GM23338 (cell line): Measurements from ENCODE around the gene HUS1. TPM values are rescaled to one million over a fixed set of nuclear protein-coding genes. Genes with fewer than 3 reads are reported as not detected.

ENCODE experiments used
- ATAC-seq: fragments of 200-7000 bp; cut with Tn5 transposase; 3 replicates; pipeline ENCODE4 v1.9.1; 2020
- DNase-seq: peaks from one replicate; pipeline ENCODE4 v3.0.0-alpha.2; 2015; ENCODE audit warnings: low spot score
- H2AFZ ChIP-seq: fragments of 200-600 bp; sonication (generic); 2 replicates; pipeline ENCODE4 v1.8.0; 2016; ENCODE audit warnings: antibody characterized with exemption, mild to moderate bottlenecking, moderate library complexity
- H3F3A ChIP-seq: fragments of 200-600 bp; sonication (generic); replicated peaks from 2 replicates; pipeline ENCODE4 v1.8.0; 2017; ENCODE audit warnings: antibody characterized with exemption, mixed run types, low read depth
- H3K27ac ChIP-seq: fragments of 200-600 bp; sonication (generic); 2 replicates; pipeline ENCODE4 v1.6.1; 2016; ENCODE audit warnings: low read depth
- H3K27me3 ChIP-seq: fragments of 200-600 bp; sonication (generic); 2 replicates; pipeline ENCODE4 v1.8.0; 2016; ENCODE audit warnings: mild to moderate bottlenecking, mixed run types, moderate library complexity; ENCODE audit not compliant: insufficient read depth
- H3K36me3 ChIP-seq: fragments of 200-600 bp; sonication (generic); 2 replicates; pipeline ENCODE4 v1.8.0; 2016; ENCODE audit warnings: mild to moderate bottlenecking; ENCODE audit not compliant: insufficient read depth
- H3K4me1 ChIP-seq: fragments of 200-600 bp; sonication (generic); 2 replicates; pipeline ENCODE4 v1.8.0; 2016; ENCODE audit warnings: mild to moderate bottlenecking, moderate library complexity; ENCODE audit not compliant: insufficient read depth
- H3K4me2 ChIP-seq: fragments of 200-600 bp; sonication (generic); 2 replicates; pipeline ENCODE4 v1.7.1; 2017; ENCODE audit warnings: mixed run types
- H3K4me3 ChIP-seq: fragments of 200-600 bp; sonication (generic); 2 replicates; pipeline ENCODE4 v1.6.1; 2016; ENCODE audit warnings: mixed run types
- H3K79me2 ChIP-seq: fragments of 200-600 bp; sonication (generic); replicated peaks from 2 replicates; pipeline ENCODE4 v1.8.0; 2017; ENCODE audit warnings: mild to moderate bottlenecking; ENCODE audit not compliant: insufficient read depth
- H3K9me2 ChIP-seq: fragments of 200-600 bp; sonication (generic); 2 replicates; pipeline ENCODE4 v1.8.0; 2017; ENCODE audit not compliant: insufficient read depth
- H4K20me1 ChIP-seq: fragments of 200-600 bp; sonication (generic); replicated peaks from 2 replicates; pipeline ENCODE4 v1.8.0; 2017; ENCODE audit warnings: mild to moderate bottlenecking; ENCODE audit not compliant: insufficient read depth
- H3K27ac Mint-ChIP-seq: 2 replicates; pipeline ENCODE4 v1.8.0; 2020; ENCODE audit warnings: inconsistent platforms, mild to moderate bottlenecking, moderate library complexity, mixed read lengths
- H3K27me3 Mint-ChIP-seq: 3 replicates; pipeline ENCODE4 v1.8.0; 2022; ENCODE audit warnings: low read depth, mild to moderate bottlenecking, moderate library complexity, mixed read lengths, inconsistent platforms; ENCODE audit not compliant: insufficient read depth, poor library complexity
- H3K36me3 Mint-ChIP-seq: 3 replicates; pipeline ENCODE4 v1.8.0; 2021; ENCODE audit warnings: low read depth, mild to moderate bottlenecking, inconsistent platforms, moderate library complexity, mixed read lengths
- H3K4me1 Mint-ChIP-seq: 3 replicates; pipeline ENCODE4 v1.8.0; 2020; ENCODE audit warnings: mild to moderate bottlenecking, inconsistent platforms, mixed read lengths
- H3K4me3 Mint-ChIP-seq: 3 replicates; pipeline ENCODE4 v1.8.0; 2021; ENCODE audit warnings: moderate library complexity, mild to moderate bottlenecking, inconsistent platforms, mixed read lengths
- H3K9me3 Mint-ChIP-seq: 3 replicates; pipeline ENCODE4 v1.8.0; 2020; ENCODE audit warnings: moderate library complexity, mild to moderate bottlenecking, inconsistent platforms, mixed read lengths
- CREB1 ChIP-seq: fragments of 250-450 bp; sonication (Bioruptor Pico); IDR thresholded peaks from 2 replicates; pipeline ENCODE4 v1.5.0; 2020; ENCODE audit warnings: low read depth, mild to moderate bottlenecking, moderate library complexity
- EZH2 ChIP-seq: fragments of 200-600 bp; sonication (generic); IDR thresholded peaks from one replicate; pipeline ENCODE4 v1.8.0; 2017; ENCODE audit warnings: antibody characterized with exemption, mild to moderate bottlenecking, low read depth; ENCODE audit not compliant: unreplicated experiment
- JUNB ChIP-seq: IDR thresholded peaks from one replicate; pipeline ENCODE4 v1.6.1; 2016; ENCODE audit warnings: antibody characterized with exemption; ENCODE audit not compliant: unreplicated experiment
- ZNF331 ChIP-seq: fragments of 250-450 bp; sonication (Bioruptor Pico); IDR thresholded peaks from 2 replicates; pipeline ENCODE4 v1.5.0; 2020; ENCODE audit warnings: low read depth, mild to moderate bottlenecking, moderate library complexity
- ZNF462 ChIP-seq: fragments of 250-450 bp; sonication (Bioruptor Pico); IDR thresholded peaks from 2 replicates; pipeline ENCODE4 v1.5.0; 2020; ENCODE audit warnings: mild to moderate bottlenecking, moderate library complexity
- polyA plus RNA-seq: library from polyadenylated mRNA; unstranded; fragments of >200 nt; fragmentation: Nextera tagmentation; extraction: Ambion mirVana; gene quantifications from 2 replicates; pipeline ENCODE4 v1.2.1, GENCODE V29; 2016
- total RNA-seq: library from RNA; depleted of rRNA; stranded (reverse); fragments of >200 nt; shearing (Covaris generic); gene quantifications from 2 replicates; pipeline ENCODE4 v1.2.3, GENCODE V29; 2014
- TF ChIP-seq, protein P1 (sequence below): IDR thresholded peaks from one replicate; pipeline ENCODE4 v1.6.1; 2018; ENCODE audit warnings: antibody characterized with exemption; ENCODE audit not compliant: unreplicated experiment
- TF ChIP-seq, protein P2 (sequence below): IDR thresholded peaks from 2 replicates; pipeline ENCODE4 v1.6.1; 2016; ENCODE audit warnings: antibody characterized with exemption
- TF ChIP-seq, protein P3 (sequence below), 2 experiments: fragments of 200-600 bp in 1 of 2; sonication (generic) in 1 of 2; conservative IDR thresholded peaks; 2 replicates each; pipeline versions ENCODE4 v1.5.1 to v1.6.1; 2016 to 2017; ENCODE audit warnings: antibody characterized with exemption in 2 of 2, low read depth in 2 of 2, mild to moderate bottlenecking in 2 of 2, moderate library complexity in 1 of 2

Gene HUS1
- total and polyA plus RNA-seq, 2 experiments from 2014 or later, result 14.9 to 29.7 TPM

DNA sequence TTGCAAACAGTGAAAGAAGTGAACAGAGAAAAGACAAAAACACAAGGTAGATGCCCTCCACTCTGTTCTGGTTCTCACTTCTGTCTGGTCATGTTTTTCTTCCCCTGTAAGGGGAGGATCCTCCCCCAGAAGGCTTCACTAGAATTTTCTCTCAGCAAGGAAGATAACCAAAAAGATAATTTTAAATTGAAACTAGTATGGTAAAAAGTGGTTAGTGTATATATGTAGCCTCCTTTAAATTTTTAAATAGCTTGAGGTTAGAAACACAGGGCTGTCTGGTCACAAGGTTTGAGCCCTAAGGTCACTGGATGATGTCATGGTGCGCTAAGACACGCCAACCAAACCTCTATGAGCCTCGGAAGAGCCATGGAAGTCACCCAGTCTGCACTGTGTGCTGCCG, 25.6 kb downstream of the HUS1 start (continued):
- TF ChIP-seq ZNF462 (CRISPR knock-in tag), result no peak
- no peak for TF ChIP-seq JUNB

GRCh38 chr7:47952224-47952623, 27.2 kb downstream of the HUS1 start:
- H3K36me3 ChIP-seq, result peaks cover 9% of the 10 kb centered on the region
- H3K4me3 ChIP-seq, result no peak overlapping the region
- DNase-seq (peak; percentile 32), ATAC-seq (peak; percentile 78)
- TF ChIP-seq, protein P1, sequence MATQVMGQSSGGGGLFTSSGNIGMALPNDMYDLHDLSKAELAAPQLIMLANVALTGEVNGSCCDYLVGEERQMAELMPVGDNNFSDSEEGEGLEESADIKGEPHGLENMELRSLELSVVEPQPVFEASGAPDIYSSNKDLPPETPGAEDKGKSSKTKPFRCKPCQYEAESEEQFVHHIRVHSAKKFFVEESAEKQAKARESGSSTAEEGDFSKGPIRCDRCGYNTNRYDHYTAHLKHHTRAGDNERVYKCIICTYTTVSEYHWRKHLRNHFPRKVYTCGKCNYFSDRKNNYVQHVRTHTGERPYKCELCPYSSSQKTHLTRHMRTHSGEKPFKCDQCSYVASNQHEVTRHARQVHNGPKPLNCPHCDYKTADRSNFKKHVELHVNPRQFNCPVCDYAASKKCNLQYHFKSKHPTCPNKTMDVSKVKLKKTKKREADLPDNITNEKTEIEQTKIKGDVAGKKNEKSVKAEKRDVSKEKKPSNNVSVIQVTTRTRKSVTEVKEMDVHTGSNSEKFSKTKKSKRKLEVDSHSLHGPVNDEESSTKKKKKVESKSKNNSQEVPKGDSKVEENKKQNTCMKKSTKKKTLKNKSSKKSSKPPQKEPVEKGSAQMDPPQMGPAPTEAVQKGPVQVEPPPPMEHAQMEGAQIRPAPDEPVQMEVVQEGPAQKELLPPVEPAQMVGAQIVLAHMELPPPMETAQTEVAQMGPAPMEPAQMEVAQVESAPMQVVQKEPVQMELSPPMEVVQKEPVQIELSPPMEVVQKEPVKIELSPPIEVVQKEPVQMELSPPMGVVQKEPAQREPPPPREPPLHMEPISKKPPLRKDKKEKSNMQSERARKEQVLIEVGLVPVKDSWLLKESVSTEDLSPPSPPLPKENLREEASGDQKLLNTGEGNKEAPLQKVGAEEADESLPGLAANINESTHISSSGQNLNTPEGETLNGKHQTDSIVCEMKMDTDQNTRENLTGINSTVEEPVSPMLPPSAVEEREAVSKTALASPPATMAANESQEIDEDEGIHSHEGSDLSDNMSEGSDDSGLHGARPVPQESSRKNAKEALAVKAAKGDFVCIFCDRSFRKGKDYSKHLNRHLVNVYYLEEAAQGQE, result no peak
- TF ChIP-seq ZNF331 (CRISPR knock-in tag) (no peak), EZH2 (no peak), CREB1 (CRISPR knock-in tag) (no peak), JUNB (no peak)
- TF ChIP-seq, protein P2, sequence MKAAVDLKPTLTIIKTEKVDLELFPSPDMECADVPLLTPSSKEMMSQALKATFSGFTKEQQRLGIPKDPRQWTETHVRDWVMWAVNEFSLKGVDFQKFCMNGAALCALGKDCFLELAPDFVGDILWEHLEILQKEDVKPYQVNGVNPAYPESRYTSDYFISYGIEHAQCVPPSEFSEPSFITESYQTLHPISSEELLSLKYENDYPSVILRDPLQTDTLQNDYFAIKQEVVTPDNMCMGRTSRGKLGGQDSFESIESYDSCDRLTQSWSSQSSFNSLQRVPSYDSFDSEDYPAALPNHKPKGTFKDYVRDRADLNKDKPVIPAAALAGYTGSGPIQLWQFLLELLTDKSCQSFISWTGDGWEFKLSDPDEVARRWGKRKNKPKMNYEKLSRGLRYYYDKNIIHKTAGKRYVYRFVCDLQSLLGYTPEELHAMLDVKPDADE, result no peak
- TF ChIP-seq, protein P3, sequence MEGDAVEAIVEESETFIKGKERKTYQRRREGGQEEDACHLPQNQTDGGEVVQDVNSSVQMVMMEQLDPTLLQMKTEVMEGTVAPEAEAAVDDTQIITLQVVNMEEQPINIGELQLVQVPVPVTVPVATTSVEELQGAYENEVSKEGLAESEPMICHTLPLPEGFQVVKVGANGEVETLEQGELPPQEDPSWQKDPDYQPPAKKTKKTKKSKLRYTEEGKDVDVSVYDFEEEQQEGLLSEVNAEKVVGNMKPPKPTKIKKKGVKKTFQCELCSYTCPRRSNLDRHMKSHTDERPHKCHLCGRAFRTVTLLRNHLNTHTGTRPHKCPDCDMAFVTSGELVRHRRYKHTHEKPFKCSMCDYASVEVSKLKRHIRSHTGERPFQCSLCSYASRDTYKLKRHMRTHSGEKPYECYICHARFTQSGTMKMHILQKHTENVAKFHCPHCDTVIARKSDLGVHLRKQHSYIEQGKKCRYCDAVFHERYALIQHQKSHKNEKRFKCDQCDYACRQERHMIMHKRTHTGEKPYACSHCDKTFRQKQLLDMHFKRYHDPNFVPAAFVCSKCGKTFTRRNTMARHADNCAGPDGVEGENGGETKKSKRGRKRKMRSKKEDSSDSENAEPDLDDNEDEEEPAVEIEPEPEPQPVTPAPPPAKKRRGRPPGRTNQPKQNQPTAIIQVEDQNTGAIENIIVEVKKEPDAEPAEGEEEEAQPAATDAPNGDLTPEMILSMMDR (conservative IDR thresholded peaks at IDR 0.05; ENCODE audit: low read depth in 2 of 2), result no peak
- peaks cover 15% of the 10 kb centered on the region; the same call in 2 of the 3 replicates for H3K36me3 Mint-ChIP-seq
- no peak overlapping the region for H2AFZ ChIP-seq
- H3K27me3 Mint-ChIP-seq, result peaks cover 5% of the 10 kb centered on the region
- H3K27ac ChIP-seq, result no peak overlapping the region
- H3K27ac Mint-ChIP-seq, result no peak overlapping the region
- H3K4me1 Mint-ChIP-seq, result peaks cover 33% of the 10 kb centered on the region
- H3K9me3 Mint-ChIP-seq, result no peaks in the 10 kb centered on the region
- H3K4me1 ChIP-seq, result peaks cover 6% of the 10 kb centered on the region
- H3K79me2 ChIP-seq, result no peaks in the 10 kb centered on the region
- H3F3A ChIP-seq, result 0 out of 2 replicates have a peak, but pooled peaks cover 3% of the 10 kb centered on the region
- H3K4me2 ChIP-seq, result no peak overlapping the region
- no peaks in the 10 kb centered on the region for H3K9me2 ChIP-seq
- no peak overlapping the region for H3K4me3 Mint-ChIP-seq
- peaks cover 9% of the 10 kb centered on the region; the same call in 1 of the 2 replicates for H4K20me1 ChIP-seq
- no peaks in the 10 kb centered on the region for H3K27me3 ChIP-seq
